ENCODE data around the gene BMAL1.

BMAL1 gene

GRCh38 chr11:13259374-13259773, 18.2 kb upstream of the BMAL1 start:
- TF ChIP-seq USF1 (IDR thresholded peaks at IDR 0.05) (no peak), YY1 (IDR thresholded peaks at IDR 0.05; ENCODE audit: low read depth) (no peak), EGR1 (IDR thresholded peaks at IDR 0.05) (no peak), MAX (IDR thresholded peaks at IDR 0.05) (no peak)

GRCh38 chr11:13260201-13260962, 17.2 kb upstream of the BMAL1 start:
- TF ChIP-seq TEAD4 (IDR thresholded peaks at IDR 0.05) (no peak), EP300 (IDR thresholded peaks at IDR 0.05; ENCODE audit: borderline replicate concordance) (no peak), NFIC (IDR thresholded peaks at IDR 0.05) (no peak), TAF1 (IDR thresholded peaks at IDR 0.05; ENCODE audit: low read depth) (no peak), FOXM1 (IDR thresholded peaks at IDR 0.05; ENCODE audit: borderline replicate concordance, low read depth) (no peak), TCF12 (IDR thresholded peaks at IDR 0.05; ENCODE audit: low read depth) (no peak)

- TF ChIP-seq RAD21 (IDR thresholded peaks at IDR 0.05; ENCODE audit: low read depth), result no peak
- no peak for TF ChIP-seq FOXM1 (IDR thresholded peaks at IDR 0.05; ENCODE audit: borderline replicate concordance, low read depth)
- TF ChIP-seq YY1 (IDR thresholded peaks at IDR 0.05; ENCODE audit: low read depth), result no peak
- TF ChIP-seq ZBTB7A (IDR thresholded peaks at IDR 0.05; ENCODE audit: low read depth), result no peak
- no peak for TF ChIP-seq REST (IDR thresholded peaks at IDR 0.05; ENCODE audit: low read depth)
- TF ChIP-seq EP300 (IDR thresholded peaks at IDR 0.05; ENCODE audit: borderline replicate concordance), result no peak
Measured at GRCh38 chr11:13260963-13261588, 16.5 kb upstream of the BMAL1 start.

GRCh38 chr11:13261591-13262061, 16.0 kb upstream of the BMAL1 start:
- TF ChIP-seq RAD21 (IDR thresholded peaks at IDR 0.05; ENCODE audit: low read depth) (no peak), EP300 (IDR thresholded peaks at IDR 0.05; ENCODE audit: borderline replicate concordance) (peak; percentile 17; the same call in 1 of the 2 replicates)

GRCh38 chr11:13262096-13262495, 15.5 kb upstream of the BMAL1 start:
- TF ChIP-seq USF1 (IDR thresholded peaks at IDR 0.05) (no peak), NFIC (IDR thresholded peaks at IDR 0.05) (no peak), EP300 (IDR thresholded peaks at IDR 0.05; ENCODE audit: borderline replicate concordance) (no peak), ZBTB7A (IDR thresholded peaks at IDR 0.05; ENCODE audit: low read depth) (no peak)

GRCh38 chr11:13268791-13269190, 8.8 kb upstream of the BMAL1 start:
- TF ChIP-seq CEBPB (IDR thresholded peaks at IDR 0.05) (no peak), EP300 (IDR thresholded peaks at IDR 0.05; ENCODE audit: borderline replicate concordance) (no peak), EGR1 (IDR thresholded peaks at IDR 0.05) (no peak), RAD21 (IDR thresholded peaks at IDR 0.05; ENCODE audit: low read depth) (no peak), NFIC (IDR thresholded peaks at IDR 0.05) (no peak), FOXM1 (IDR thresholded peaks at IDR 0.05; ENCODE audit: borderline replicate concordance, low read depth) (no peak), ZBTB7A (IDR thresholded peaks at IDR 0.05; ENCODE audit: low read depth) (no peak), CREB1 (IDR thresholded peaks at IDR 0.05; ENCODE audit: low read depth) (no peak), TEAD4 (IDR thresholded peaks at IDR 0.05) (no peak), MAX (IDR thresholded peaks at IDR 0.05) (no peak), USF1 (IDR thresholded peaks at IDR 0.05) (no peak), TAF1 (IDR thresholded peaks at IDR 0.05; ENCODE audit: low read depth) (no peak), REST (IDR thresholded peaks at IDR 0.05; ENCODE audit: low read depth) (no peak), YY1 (IDR thresholded peaks at IDR 0.05; ENCODE audit: low read depth) (no peak), TCF12 (IDR thresholded peaks at IDR 0.05; ENCODE audit: low read depth) (no peak)
